KBM-7 (cell line): ENCODE data around the gene NDUFA3.
"Not testable (repeated sequence)": the region's sequence is repeated elsewhere in the genome, so short reads cannot be mapped to it uniquely, and the experiment has no call there.

Source experiments
- DNase-seq: peaks from one replicate; pipeline ENCODE4 v3.0.0-alpha.2; 2015
- in situ Hi-C: fragments of 300-500 bp; cut with MboI; formaldehyde crosslinking; loops from 2 replicates; pipeline ENCODE4 v1.14.3; 2020; ENCODE audit warnings: low sequenced_read_pairs, low pct_unique_long_range_greater_than_20kb, mixed read lengths

Gene NDUFA3

DNA sequence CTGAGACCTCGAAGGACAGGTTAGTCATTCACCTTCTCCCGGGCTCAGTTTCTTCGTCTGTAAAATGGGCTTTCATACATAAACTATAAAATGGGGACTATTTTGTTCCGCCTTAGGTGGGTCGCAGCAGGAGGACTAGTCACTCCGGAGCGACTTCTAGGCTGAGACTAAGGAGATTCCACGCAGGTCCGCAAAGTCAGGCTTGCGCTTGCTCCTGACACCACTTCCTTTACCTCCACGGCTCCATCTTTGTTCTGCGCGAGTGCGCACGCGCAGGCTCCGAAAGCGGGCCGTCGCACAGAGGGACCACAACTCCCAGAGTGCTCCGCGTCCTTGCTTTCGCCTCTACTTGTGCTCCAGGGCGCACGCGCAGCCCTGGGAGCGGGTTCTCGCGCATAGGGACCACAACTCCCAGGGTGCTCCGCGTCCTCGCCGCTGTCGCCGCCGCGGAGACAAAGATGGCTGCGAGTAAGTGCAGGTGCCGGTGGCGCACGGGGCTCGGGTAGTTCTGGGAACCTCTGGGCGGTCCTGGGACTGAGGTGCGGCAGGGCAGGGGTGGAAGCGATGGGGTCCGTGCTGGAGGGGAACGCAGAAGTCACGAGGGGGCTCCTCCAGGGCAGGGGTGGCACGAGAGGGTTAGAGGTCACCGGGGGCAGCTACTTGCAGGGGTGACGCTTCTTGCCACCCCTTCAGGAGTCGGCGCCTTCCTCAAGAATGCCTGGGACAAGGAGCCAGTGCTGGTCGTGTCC is at the start of gene NDUFA3:
Gene NDUFA3 (plus strand): TSS at position 435 of the 749 bp plus-strand sequence. CDS start 24 bp downstream, at position 459.
- in situ Hi-C loops = no loop called here
- DNase-seq = peak; percentile 96

GRCh38 chr19:54062643-54063042 is 40.0 kb upstream of the NDUFA3 start:
- in situ Hi-C loops = no loop called here
- peak; percentile 5 for DNase-seq

DNA sequence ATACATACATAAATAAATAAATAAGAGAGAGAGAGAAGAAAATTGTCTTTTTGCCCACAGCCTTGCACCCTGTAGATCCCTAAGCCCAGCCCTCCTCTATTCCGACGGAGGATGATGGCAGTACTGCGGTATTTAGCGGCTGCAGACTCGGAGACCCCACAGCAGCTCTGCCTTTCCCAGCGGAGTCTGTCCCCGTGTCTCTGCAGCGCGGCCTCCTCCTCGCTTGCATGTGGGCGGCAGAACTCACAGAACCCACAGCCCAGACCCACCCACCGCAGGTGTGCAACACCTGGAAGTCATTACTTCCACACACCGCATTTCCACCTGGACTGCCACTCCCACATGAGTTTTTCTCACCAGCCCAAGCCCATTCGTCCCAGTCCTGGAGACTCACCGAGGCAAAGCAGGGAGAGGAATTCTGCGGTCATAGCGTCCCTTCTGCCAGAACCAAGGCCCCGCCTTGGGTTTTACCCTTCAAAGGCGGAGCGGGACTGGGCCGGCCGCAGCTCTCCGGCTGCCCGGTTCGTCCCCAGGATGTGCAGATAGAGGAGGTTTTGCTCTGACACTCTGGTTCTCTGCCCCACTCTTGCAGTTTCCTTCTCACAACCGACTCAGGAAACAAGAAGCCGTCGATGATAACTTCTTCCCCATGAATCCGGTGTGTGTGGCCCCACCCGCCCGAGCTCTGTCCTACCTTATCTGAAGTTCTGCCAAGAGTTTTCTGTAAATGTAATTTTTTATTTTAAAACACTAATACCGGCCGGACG is 39.1 kb upstream of the NDUFA3 start, which contains the start of gene VSTM1:
Gene VSTM1 (minus strand): TSS at position 548 of the 767 bp plus-strand sequence. CDS start 120 bp downstream, at position 428.
- DNase-seq = no peak
- in situ Hi-C loops = no loop called here

- in situ Hi-C loops = no loop called here
- DNase-seq = no peak
Observed at GRCh38 chr19:54069470-54069869, 33.2 kb upstream of the NDUFA3 start.

- in situ Hi-C loops = no loop called here
- DNase-seq = no peak
Observed at GRCh38 chr19:54073829-54074228, 28.8 kb upstream of the NDUFA3 start.

- no peak for DNase-seq
- in situ Hi-C loops = no loop called here
Observed at GRCh38 chr19:54074851-54075250, 27.8 kb upstream of the NDUFA3 start.

GRCh38 chr19:54077334-54077733 is 25.3 kb upstream of the NDUFA3 start:
- DNase-seq = peak; percentile 74
- in situ Hi-C loops = no loop called here

DNA sequence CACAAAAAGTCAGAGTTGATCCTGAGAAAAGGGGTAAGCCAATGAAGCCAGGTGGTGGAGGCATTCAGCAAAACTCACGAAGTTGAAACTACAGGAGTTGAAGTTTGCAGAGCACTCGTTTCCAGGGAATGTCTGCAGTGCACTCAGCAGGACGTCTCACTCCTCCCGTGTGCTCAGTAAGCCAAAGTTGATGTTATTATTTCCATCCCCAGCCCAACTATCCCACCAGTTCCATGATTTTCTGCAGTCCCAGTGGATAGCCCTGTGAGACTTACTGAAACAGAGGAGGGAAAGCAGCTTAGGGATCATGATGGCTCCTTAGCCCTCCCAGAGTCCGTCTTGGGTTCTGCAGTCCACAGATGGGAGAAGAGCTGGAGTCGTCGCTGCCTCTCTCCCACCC is 21.6 kb upstream of the NDUFA3 start, which contains the start of gene TARM1:
Gene TARM1 (minus strand): TSS at position 334 of the 400 bp plus-strand sequence. CDS start 25 bp downstream, at position 309.
- in situ Hi-C loops = no loop called here

GRCh38 chr19:54084410-54084809 is 18.2 kb upstream of the NDUFA3 start:
- in situ Hi-C loops = no loop called here
- DNase-seq = no peak

More for the DNA sequence above, 21.6 kb upstream of the NDUFA3 start, which contains the start of gene TARM1:
- DNase-seq = no peak

DNA sequence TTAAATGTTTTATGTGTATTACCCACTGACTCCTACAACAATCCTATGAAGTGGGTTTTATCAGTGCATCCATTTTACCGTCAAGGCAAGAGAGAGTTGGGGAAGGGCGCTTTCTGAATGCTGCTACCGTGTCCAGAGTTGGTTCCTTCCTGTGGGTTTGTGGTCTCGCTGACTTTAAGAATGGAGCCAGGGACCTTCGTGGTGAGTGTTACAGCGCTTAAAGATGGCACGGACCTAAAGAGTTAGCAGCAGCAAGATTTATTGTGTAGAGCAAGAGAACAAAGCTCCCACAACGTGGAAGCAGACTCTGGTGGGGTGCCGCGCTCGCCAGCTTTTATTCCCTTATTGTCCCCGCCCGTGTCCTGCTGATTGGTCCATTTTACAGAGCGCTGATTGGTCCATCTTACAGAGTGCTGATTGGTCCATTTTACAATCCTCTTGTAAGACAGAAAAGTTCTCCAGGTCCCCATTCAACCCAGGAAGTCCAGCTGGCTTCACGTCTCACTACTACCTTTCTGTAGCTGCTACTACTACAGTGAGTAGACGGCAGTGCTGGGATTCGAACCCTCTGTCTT is 8.1 kb upstream of the NDUFA3 start:
- DNase-seq = peak; percentile 37
- in situ Hi-C loops = no loop called here

GRCh38 chr19:54095136-54095858 is 7.4 kb upstream of the NDUFA3 start:
- DNase-seq = no peak
- in situ Hi-C loops = no loop called here

- DNase-seq, in situ Hi-C loops: not testable (repeated sequence)
Observed at GRCh38 chr19:54095859-54096616, 6.6 kb upstream of the NDUFA3 start.

DNA sequence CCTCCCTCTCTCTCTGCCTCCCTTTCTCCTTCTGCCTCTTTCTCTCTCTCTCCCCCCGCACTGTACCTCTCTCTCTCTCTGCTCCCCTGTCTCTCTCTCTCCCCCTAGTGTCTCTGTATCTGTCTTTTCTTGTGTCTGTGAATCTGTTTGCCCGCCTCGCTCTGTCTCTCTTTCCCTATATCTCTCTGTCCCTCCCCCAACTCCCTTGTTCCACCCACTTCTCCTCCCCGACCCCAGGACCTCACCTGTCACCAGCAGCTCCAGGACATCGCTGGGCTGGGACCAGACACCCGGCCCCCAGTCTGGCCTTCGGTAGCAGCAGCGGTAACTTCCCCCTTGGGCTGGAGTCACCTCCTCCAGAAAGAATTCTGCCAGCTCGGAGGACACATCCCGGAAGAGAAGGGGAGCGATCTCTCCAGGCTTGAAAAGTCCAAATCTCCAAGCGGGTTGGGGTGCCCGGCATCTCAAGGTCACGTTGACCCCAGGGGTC is 6.0 kb upstream of the NDUFA3 start:
- peak; percentile 65 for DNase-seq
- in situ Hi-C loops = no loop called here

GRCh38 chr19:54099190-54099902 is 3.3 kb upstream of the NDUFA3 start:
- DNase-seq = no peak
- in situ Hi-C loops = no loop called here

- DNase-seq, in situ Hi-C loops: not testable (repeated sequence)
Observed at GRCh38 chr19:54099903-54100255, 2.8 kb upstream of the NDUFA3 start.

GRCh38 chr19:54100561-54100960 is 2.1 kb upstream of the NDUFA3 start, which contains the start of gene OSCAR:
TSS of gene OSCAR (minus strand) at chr19:54100803. CDS start at chr19:54100792, 11 bp downstream.
- DNase-seq = no peak
- in situ Hi-C loops = no loop called here

DNA sequence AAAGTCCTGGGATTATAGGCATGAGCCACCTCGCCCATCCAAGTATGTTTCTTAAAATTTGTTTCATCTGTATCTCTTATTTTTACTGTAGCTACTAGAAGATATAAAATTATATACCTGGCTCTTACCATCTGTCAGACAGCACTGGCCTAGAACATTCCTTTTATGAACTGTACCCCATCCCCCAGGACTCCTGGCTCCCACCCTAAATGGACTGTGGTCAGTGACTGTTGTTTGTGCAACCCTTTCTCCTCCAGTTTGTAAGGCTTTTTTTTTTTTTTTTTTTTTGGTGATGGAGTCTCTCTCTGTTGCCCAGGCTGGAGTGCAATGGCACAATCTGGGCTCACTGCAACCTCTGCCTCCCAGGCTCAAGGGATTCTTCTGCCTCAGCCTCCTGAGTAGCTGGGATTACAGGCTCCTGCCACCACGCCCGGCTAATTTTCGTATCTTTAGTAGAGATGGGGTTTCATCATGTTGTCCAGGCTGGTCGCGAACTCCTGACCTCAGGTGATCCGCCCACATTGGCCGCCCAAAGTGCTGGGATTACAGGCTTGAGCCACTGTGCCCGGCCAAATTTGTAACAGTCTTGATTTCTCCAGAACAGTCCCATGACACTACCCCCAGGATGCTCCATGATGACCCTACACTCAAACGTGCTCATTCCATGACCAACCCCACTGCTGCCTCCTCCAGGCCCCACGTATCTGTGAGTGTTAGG is 2.5 kb downstream of the NDUFA3 start:
- no peak for DNase-seq
- in situ Hi-C loops = no loop called here
